OCI-LY1 (cell line): ENCODE data around the gene XPO4.
"Not testable (repeated sequence)": the region's sequence is repeated elsewhere in the genome, so short reads cannot be mapped to it uniquely, and the experiment has no call there.

Source experiments
- H2AFZ ChIP-seq: fragments of 200-600 bp; sonication (generic), shearing (Covaris generic); 2 replicates; pipeline ENCODE4 v1.6.0; 2014; ENCODE audit warnings: antibody characterized with exemption, mild to moderate bottlenecking, low read length
- H3F3A ChIP-seq: fragments of 200-600 bp; sonication (generic), shearing (Covaris generic); 2 replicates; pipeline ENCODE4 v1.6.0; 2014; ENCODE audit warnings: mild to moderate bottlenecking, antibody characterized with exemption, low read length, moderate library complexity; ENCODE audit not compliant: insufficient read depth
- H3K27ac ChIP-seq: fragments of 200-600 bp; sonication (generic); 2 replicates; pipeline ENCODE4 v1.5.1; 2014; ENCODE audit warnings: low read length, mixed run types, mild to moderate bottlenecking, low read depth; ENCODE audit not compliant: poor library complexity, severe bottlenecking
- H3K27me3 ChIP-seq: fragments of 200-600 bp; sonication (generic); 2 replicates; pipeline ENCODE4 v1.6.0; 2014; ENCODE audit warnings: antibody characterized with exemption, mild to moderate bottlenecking, low read length, moderate library complexity; ENCODE audit not compliant: insufficient read depth
- H3K36me3 ChIP-seq: fragments of 200-600 bp; sonication (generic); 2 replicates; pipeline ENCODE4 v1.6.1; 2014; ENCODE audit warnings: mild to moderate bottlenecking, antibody characterized with exemption, low read length, moderate library complexity, mixed read lengths; ENCODE audit not compliant: insufficient read depth
- H3K4me1 ChIP-seq: fragments of 200-600 bp; sonication (generic); 2 replicates; pipeline ENCODE4 v1.5.1; 2014; ENCODE audit warnings: mild to moderate bottlenecking, low read length, moderate library complexity; ENCODE audit not compliant: insufficient read depth, severe bottlenecking
- H3K4me2 ChIP-seq: fragments of 200-600 bp; sonication (generic), shearing (Covaris generic); 2 replicates; pipeline ENCODE4 v1.6.1; 2014; ENCODE audit warnings: low read length
- H3K4me3 ChIP-seq: fragments of 200-600 bp; sonication (generic); 2 replicates; pipeline ENCODE4 v1.5.1; 2014; ENCODE audit warnings: low read length, low read depth, mild to moderate bottlenecking, mixed read lengths; ENCODE audit not compliant: poor library complexity, severe bottlenecking
- H3K79me2 ChIP-seq: fragments of 200-600 bp; shearing (Covaris generic); 2 replicates; pipeline ENCODE4 v1.6.1; 2016; ENCODE audit warnings: mixed run types, low read length, mixed read lengths; ENCODE audit not compliant: insufficient read depth
- H3K9ac ChIP-seq: fragments of 200-600 bp; sonication (generic), shearing (Covaris generic); 2 replicates; pipeline ENCODE4 v1.6.1; 2014; ENCODE audit warnings: mild to moderate bottlenecking, low read length, mixed read lengths
- H3K9me2 ChIP-seq: fragments of 200-600 bp; sonication (generic), shearing (Covaris generic); 2 replicates; pipeline ENCODE4 v1.6.1; 2014; ENCODE audit warnings: low read depth, mild to moderate bottlenecking, low read length, mixed read lengths
- H3K9me3 ChIP-seq: fragments of 200-600 bp; shearing (Covaris generic); 2 replicates; pipeline ENCODE4 v1.6.1; 2014; ENCODE audit warnings: low read length, mixed read lengths
- H4K20me1 ChIP-seq: fragments of 200-600 bp; sonication (generic), shearing (Covaris generic); 2 replicates; pipeline ENCODE4 v1.6.0; 2016; ENCODE audit warnings: mild to moderate bottlenecking, low read length; ENCODE audit not compliant: insufficient read depth
- EZH2 ChIP-seq: fragments of 200-600 bp; sonication (generic), shearing (Covaris generic); IDR thresholded peaks from 2 replicates; pipeline ENCODE4 v1.8.0; 2017; ENCODE audit warnings: borderline replicate concordance, mixed run types, mild to moderate bottlenecking, antibody characterized with exemption, low read length, moderate library complexity, mixed read lengths
- TF ChIP-seq, protein P1 (sequence below): fragments of 200-600 bp; sonication (generic), shearing (Covaris generic); IDR thresholded peaks from 2 replicates; pipeline ENCODE4 v1.5.1; 2017; ENCODE audit warnings: mild to moderate bottlenecking, antibody characterized with exemption, low read length, moderate library complexity, mixed read lengths

XPO4 gene

DNA sequence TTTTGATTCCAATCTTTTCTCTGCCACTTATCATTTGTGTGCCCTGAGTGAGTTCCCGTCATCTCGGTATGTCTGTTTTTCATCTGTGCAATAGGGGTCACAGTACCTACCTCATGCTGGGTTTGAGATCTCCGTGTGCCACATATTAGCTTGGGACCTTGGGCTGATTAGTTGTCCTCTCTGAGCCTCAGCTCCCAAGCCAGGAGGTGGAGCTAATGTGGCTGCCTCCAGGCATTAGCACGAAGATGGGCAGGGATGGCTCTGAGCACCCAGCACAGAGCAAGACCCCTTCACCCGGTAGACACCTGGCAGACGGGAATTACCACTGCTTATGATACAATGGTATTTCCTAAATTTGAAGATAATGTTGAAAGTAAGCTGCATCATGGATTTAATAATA lies 35.8 kb upstream of the XPO4 start:
- Histone ChIP-seq H4K20me1 (no peaks in the 10 kb centered on the region), H3K4me2 (no peak overlapping the region), H3K9me3 (no peaks in the 10 kb centered on the region), H3K36me3 (no peaks in the 10 kb centered on the region), H3K9ac (no peak overlapping the region), H3K27ac (no peak overlapping the region), H3K27me3 (0 out of 2 replicates have a peak, but pooled peaks cover 3% of the 10 kb centered on the region), H2AFZ (no peak overlapping the region), H3F3A (no peaks in the 10 kb centered on the region), H3K9me2 (no peaks in the 10 kb centered on the region), H3K4me1 (no peaks in the 10 kb centered on the region), H3K4me3 (no peak overlapping the region), H3K79me2 (no peaks in the 10 kb centered on the region)
- TF ChIP-seq, protein P1, sequence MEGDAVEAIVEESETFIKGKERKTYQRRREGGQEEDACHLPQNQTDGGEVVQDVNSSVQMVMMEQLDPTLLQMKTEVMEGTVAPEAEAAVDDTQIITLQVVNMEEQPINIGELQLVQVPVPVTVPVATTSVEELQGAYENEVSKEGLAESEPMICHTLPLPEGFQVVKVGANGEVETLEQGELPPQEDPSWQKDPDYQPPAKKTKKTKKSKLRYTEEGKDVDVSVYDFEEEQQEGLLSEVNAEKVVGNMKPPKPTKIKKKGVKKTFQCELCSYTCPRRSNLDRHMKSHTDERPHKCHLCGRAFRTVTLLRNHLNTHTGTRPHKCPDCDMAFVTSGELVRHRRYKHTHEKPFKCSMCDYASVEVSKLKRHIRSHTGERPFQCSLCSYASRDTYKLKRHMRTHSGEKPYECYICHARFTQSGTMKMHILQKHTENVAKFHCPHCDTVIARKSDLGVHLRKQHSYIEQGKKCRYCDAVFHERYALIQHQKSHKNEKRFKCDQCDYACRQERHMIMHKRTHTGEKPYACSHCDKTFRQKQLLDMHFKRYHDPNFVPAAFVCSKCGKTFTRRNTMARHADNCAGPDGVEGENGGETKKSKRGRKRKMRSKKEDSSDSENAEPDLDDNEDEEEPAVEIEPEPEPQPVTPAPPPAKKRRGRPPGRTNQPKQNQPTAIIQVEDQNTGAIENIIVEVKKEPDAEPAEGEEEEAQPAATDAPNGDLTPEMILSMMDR = no peak
- TF ChIP-seq EZH2 = no peak

DNA sequence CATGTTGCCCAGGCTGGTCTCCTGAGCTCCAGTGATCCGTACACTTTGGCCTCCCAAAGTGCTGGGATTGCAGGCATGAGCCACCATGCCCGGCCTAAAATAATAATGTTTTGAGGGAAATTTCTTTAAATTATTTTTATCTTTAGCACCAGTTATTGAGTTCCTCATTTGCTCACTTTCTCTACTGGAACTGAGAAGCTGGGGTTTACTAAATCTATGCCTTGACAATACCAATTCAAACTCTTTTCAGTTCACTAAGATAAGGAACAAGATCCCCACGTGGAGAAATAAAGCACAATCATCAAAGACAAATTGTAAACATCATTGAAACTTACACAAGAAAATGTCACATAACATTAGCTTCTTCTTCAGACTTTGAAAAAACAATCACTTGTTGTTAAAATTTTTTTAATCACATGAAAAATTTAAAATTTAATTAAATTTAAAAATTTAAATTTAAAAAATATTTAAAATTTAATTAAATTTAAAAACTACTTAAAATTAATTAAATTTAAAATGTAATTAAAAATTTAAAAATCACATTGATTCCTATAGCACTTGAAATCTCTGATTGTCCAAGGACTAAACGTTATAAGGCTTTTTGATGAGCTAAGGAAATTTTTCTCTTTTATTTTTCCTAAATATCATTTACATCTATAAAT lies 25.2 kb upstream of the XPO4 start:
- Histone ChIP-seq H2AFZ (no peak overlapping the region), H3K4me2 (no peak overlapping the region), H3K9me3 (no peaks in the 10 kb centered on the region), H3K4me3 (no peak overlapping the region), H3F3A (no peaks in the 10 kb centered on the region), H3K36me3 (no peaks in the 10 kb centered on the region), H3K27me3 (no peaks in the 10 kb centered on the region), H3K79me2 (no peaks in the 10 kb centered on the region), H3K9me2 (no peaks in the 10 kb centered on the region), H3K4me1 (no peaks in the 10 kb centered on the region), H3K27ac (no peak overlapping the region), H3K9ac (no peak overlapping the region), H4K20me1 (no peaks in the 10 kb centered on the region)
- TF ChIP-seq EZH2 = no peak
- TF ChIP-seq, protein P1 = no peak

DNA sequence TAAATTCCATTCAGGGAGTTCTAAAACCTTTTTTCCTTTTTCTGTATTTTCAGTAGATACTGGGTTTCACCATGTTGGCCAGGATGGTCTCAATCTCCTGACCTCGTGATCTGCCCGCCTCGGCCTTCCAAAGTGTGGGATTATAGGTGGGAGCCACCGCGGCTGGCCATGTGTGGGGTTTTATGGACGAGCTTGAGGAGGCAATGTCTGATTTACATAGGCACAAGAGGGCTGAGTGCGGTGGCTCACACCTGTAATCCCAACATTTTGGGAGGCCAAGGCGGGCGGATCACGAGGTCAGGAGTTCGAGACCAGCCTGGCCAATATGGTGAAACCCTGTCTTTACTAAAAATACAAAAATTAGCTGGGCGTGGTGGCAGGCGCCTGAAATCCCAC lies 22.8 kb upstream of the XPO4 start:
- not testable (repeated sequence) for H4K20me1 ChIP-seq, H3K9ac ChIP-seq, H3K27me3 ChIP-seq, H3K36me3 ChIP-seq, H3K9me3 ChIP-seq, H2AFZ ChIP-seq, H3K9me2 ChIP-seq, H3K79me2 ChIP-seq, H3F3A ChIP-seq, H3K27ac ChIP-seq, H3K4me1 ChIP-seq, H3K4me2 ChIP-seq, H3K4me3 ChIP-seq

DNA sequence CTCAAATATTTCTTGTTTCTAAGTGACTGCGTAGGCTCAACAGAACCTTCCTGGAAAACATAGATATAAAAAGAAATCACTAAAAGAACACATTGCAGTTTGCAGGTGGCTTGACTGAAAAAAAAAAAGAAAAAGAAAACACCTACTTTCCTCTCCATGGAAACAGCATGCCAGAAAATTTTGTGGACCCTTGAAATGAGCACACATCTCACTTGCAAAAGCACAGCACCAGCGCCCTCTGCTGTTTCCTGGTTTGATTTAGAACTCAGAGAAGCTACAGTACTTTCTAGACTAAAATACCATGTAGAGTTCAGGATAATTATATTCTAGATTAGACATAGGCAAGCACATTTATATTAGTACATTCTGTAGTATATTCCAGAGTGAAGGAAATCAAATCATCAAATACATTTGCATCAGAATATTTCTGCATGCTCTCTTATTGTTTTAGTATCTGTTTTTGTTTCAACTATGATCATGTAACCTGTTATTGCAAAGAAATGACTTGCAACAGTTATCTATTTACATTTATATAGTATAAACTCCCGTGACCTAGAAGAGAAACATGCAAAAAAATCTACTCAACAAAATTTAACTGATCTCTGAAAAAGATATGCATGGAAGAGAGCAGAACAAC lies 22.3 kb upstream of the XPO4 start:
- TF ChIP-seq EZH2 = no peak
- TF ChIP-seq, protein P1 = peak; percentile 87
- H3K27ac ChIP-seq = no peak overlapping the region
- H3F3A ChIP-seq = no peaks in the 10 kb centered on the region
- no peaks in the 10 kb centered on the region for H3K4me1 ChIP-seq
- no peaks in the 10 kb centered on the region for H4K20me1 ChIP-seq
- H3K9me3 ChIP-seq = no peaks in the 10 kb centered on the region
- H3K27me3 ChIP-seq = no peaks in the 10 kb centered on the region
- H3K9me2 ChIP-seq = no peaks in the 10 kb centered on the region
- H3K4me3 ChIP-seq = no peak overlapping the region
- H3K79me2 ChIP-seq = no peaks in the 10 kb centered on the region
- no peak overlapping the region for H3K4me2 ChIP-seq
- no peak overlapping the region for H3K9ac ChIP-seq
- H2AFZ ChIP-seq = no peak overlapping the region
- H3K36me3 ChIP-seq = no peaks in the 10 kb centered on the region
